HCT116 (cell line): ENCODE results near the gene GALR2. TPM values are rescaled to one million over a fixed set of nuclear protein-coding genes. Genes with fewer than 3 reads are reported as not detected.

ENCODE experiments used
- ATAC-seq: fragments of 200-7000 bp; cut with Tn5 transposase; 2 replicates; pipeline ENCODE4 v1.9.1; 2020; ENCODE audit warnings: mild to moderate bottlenecking, moderate library complexity
- BruUV-seq: library from RNA; stranded (reverse); fragments of 400-500 nt; replicated peaks from 2 replicates; lab custom pipeline; 2021; lab: Mats Ljungman, UMichigan
- CTCF ChIA-PET: fragments of 300-600 bp; sonication (Branson Sonifier 250); formaldehyde crosslinking; loops from one replicate; lab custom pipeline; 2021; ENCODE audit warnings: antibody characterized with exemption; lab: Charles Lee
- POLR2A ChIA-PET: fragments of 300-600, 350-600 bp; sonication (Branson Sonifier 250); formaldehyde crosslinking; loops from one replicate; lab custom pipeline; 2021; ENCODE audit warnings: antibody characterized with exemption; lab: Charles Lee
- RAD21 ChIA-PET, 2 experiments: fragments of 300-600 bp; sonication (Branson Sonifier 250); formaldehyde crosslinking; loops; one replicate each; lab custom pipeline; 2023; ENCODE audit warnings: low total read pairs in 2 of 2; ENCODE audit not compliant: uncharacterized antibody in 2 of 2, unreplicated experiment in 2 of 2, low non-redundant PET in 1 of 2; lab: Charles Lee
- DNase-seq: peaks from one replicate; pipeline ENCODE4 v3.0.0-alpha.2; 2010; ENCODE audit warnings: low read depth, low spot score
- H2AFZ ChIP-seq: fragments of 200-600 bp; shearing (Covaris generic), sonication (generic); 2 replicates; pipeline ENCODE4 v1.6.1; 2017; ENCODE audit warnings: low read depth, mixed run types, mixed read lengths, antibody characterized with exemption, low read length; ENCODE audit not compliant: poor library complexity, severe bottlenecking
- H3K27ac ChIP-seq: 2 replicates; pipeline ENCODE4 v1.5.1; 2012; ENCODE audit warnings: low read depth, low read length
- H3K27me3 ChIP-seq: fragments of 200-600 bp; sonication (generic); 2 replicates; pipeline ENCODE4 v1.6.1; 2016; ENCODE audit warnings: mixed run types, low read length, mixed read lengths; ENCODE audit not compliant: insufficient read depth
- H3K36me3 ChIP-seq, 2 experiments: fragments of 200-500 bp in 1 of 2; fragments of 200-600 bp in 1 of 2; sonication (Bioruptor generic) in 1 of 2; sonication (generic) in 1 of 2; 2 replicates each; pipeline versions ENCODE4 v1.5.1 to v1.6.1; 2014 to 2016; ENCODE audit warnings: low read length in 2 of 2, inconsistent platforms in 1 of 2, mixed read lengths in 1 of 2, mixed run types in 1 of 2; ENCODE audit not compliant: insufficient read depth in 2 of 2, control insufficient read depth in 1 of 2
- H3K4me1 ChIP-seq, 2 experiments: fragments of 200-600 bp in 1 of 2; sonication (generic) in 1 of 2; 2 replicates each; pipeline versions ENCODE4 v1.5.1 to v1.6.1; 2012 to 2017; ENCODE audit warnings: low read length in 2 of 2, inconsistent platforms in 1 of 2, mild to moderate bottlenecking in 1 of 2, mixed read lengths in 1 of 2, mixed run types in 1 of 2, moderate library complexity in 1 of 2; ENCODE audit not compliant: insufficient read depth in 2 of 2, control insufficient read depth in 1 of 2
- H3K4me2 ChIP-seq: fragments of 200-600 bp; sonication (generic); 2 replicates; pipeline ENCODE4 v1.6.1; 2017; ENCODE audit warnings: mixed run types, low read length, mixed read lengths
- H3K4me3 ChIP-seq, 2 experiments: fragments of 200-600 bp in 1 of 2; sonication (generic) in 1 of 2; replicated peaks in 1 of 2; 2 replicates each; pipeline ENCODE4 v1.5.1; 2011 to 2016; ENCODE audit warnings: low read length in 2 of 2, control low read depth in 1 of 2, low read depth in 1 of 2, mild to moderate bottlenecking in 1 of 2, mixed read lengths in 1 of 2, mixed run types in 1 of 2
- H3K79me2 ChIP-seq: fragments of 200-600 bp; sonication (generic); 2 replicates; pipeline ENCODE4 v1.6.1; 2017; ENCODE audit warnings: mild to moderate bottlenecking, mixed run types, low read length, moderate library complexity, mixed read lengths; ENCODE audit not compliant: insufficient read depth
- H3K9ac ChIP-seq: fragments of 200-600 bp; sonication (generic); 2 replicates; pipeline ENCODE4 v1.6.1; 2016; ENCODE audit warnings: low read length, mixed read lengths
- H3K9me2 ChIP-seq: fragments of 200-600 bp; sonication (generic), shearing (Covaris generic); 2 replicates; pipeline ENCODE4 v1.6.1; 2017; ENCODE audit warnings: mixed run types, mild to moderate bottlenecking, moderate library complexity; ENCODE audit not compliant: insufficient read depth
- H3K9me3 ChIP-seq, 2 experiments: fragments of 200-500 bp in 1 of 2; fragments of 200-600 bp in 1 of 2; sonication (Bioruptor generic) in 1 of 2; sonication (generic) in 1 of 2; 2 replicates each; pipeline ENCODE4 v1.6.1; 2014 to 2017; ENCODE audit warnings: low read length in 2 of 2, mixed read lengths in 2 of 2, inconsistent platforms in 1 of 2, low read depth in 1 of 2, mild to moderate bottlenecking in 1 of 2, mixed run types in 1 of 2, moderate library complexity in 1 of 2; ENCODE audit not compliant: control insufficient read depth in 1 of 2, insufficient read depth in 1 of 2
- H4K20me1 ChIP-seq: fragments of 200-600 bp; sonication (generic), shearing (Covaris generic); 2 replicates; pipeline ENCODE4 v1.6.1; 2017; ENCODE audit warnings: mixed run types, mild to moderate bottlenecking, moderate library complexity; ENCODE audit not compliant: insufficient read depth
- EZH2 ChIP-seq: fragments of 200-600 bp; sonication (generic); IDR thresholded peaks from 2 replicates; pipeline ENCODE4 v1.6.1; 2017; ENCODE audit warnings: antibody characterized with exemption, mixed run types
- JUND ChIP-seq: IDR thresholded peaks from 2 replicates; pipeline ENCODE4 v1.6.1; 2012
- POLR2A ChIP-seq: IDR thresholded peaks from 2 replicates; pipeline ENCODE4 v1.7.0; 2011; ENCODE audit warnings: borderline replicate concordance; ENCODE audit not compliant: insufficient read depth, insufficient read length; ENCODE audit errors: extremely low read depth
- POLR2AphosphoS5 ChIP-seq: IDR thresholded peaks from 2 replicates; pipeline ENCODE4 v1.6.1; 2011; ENCODE audit warnings: mild to moderate bottlenecking, low read depth, low read length, moderate library complexity
- intact Hi-C: fragments of 100-400 bp; cut with micrococcal nuclease; formaldehyde crosslinking; loops from 2 replicates; pipeline ENCODE4 v1.10.0; 2022
- total RNA-seq: library from RNA; stranded (reverse); gene quantifications from one replicate; pipeline ENCODE4 v1.2.1, GENCODE V29; 2021; ENCODE audit not compliant: unreplicated experiment
- TF ChIP-seq, protein P1 (sequence below): IDR thresholded peaks from 2 replicates; pipeline ENCODE4 v1.6.1; 2011; ENCODE audit warnings: mild to moderate bottlenecking, low read length, moderate library complexity; ENCODE audit not compliant: insufficient replicate concordance; ENCODE audit errors: extremely low read depth

The GALR2 gene
- total RNA-seq, 1 experiment from 2014 or later, result 0.27 TPM

DNA sequence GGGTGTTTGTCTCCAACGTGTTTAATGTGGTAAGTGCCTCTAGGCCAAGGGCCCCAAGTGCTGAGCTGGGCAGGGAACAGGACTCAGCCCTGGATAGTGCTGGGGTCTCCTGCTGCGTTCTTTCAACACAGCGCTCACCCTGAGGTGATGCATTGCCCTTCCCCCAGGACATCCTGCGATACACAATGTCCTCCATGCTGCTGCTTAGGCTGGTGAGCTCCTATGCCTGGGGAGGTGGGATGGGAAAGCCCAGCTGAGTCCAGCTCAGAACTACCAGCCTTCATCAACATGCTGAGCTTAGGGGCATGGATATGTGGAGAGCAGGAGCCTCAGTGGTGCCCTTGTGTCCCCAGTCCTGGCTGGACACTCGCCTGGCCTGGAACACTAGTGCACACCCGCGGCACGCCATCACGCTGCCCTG is 5.0 kb downstream of the GALR2 start:
- H3K9me2 ChIP-seq, result no peaks in the 10 kb centered on the region
- intact Hi-C loops, result no loop called here
- H3K27me3 ChIP-seq, result peaks cover 8% of the 10 kb centered on the region; the same call in 1 of the 2 replicates
- no peak overlapping the region for H2AFZ ChIP-seq
- no peak overlapping the region for H3K4me2 ChIP-seq
- no peaks in the 10 kb centered on the region for H3K4me1 ChIP-seq
- peaks cover 12 to 15% of the 10 kb centered on the region in 2 experiments; a peak in 3 of 4 replicates for H3K36me3 ChIP-seq
- no peak overlapping the region for H3K9ac ChIP-seq
- ChIA-PET CTCF (no interaction called here), RAD21 (no interaction called here), POLR2A (interaction anchor here (1.2 kb wide), 1 partner anchor 26 kb away, joined by 3 read pairs; no protein-coding TSS in a partner anchor)
- H3K27ac ChIP-seq, result no peak overlapping the region
- TF ChIP-seq EZH2 (no peak), JUND (peak; percentile 31; the same call in 1 of the 2 replicates)
- H3K79me2 ChIP-seq, result no peaks in the 10 kb centered on the region
- H3K9me3 ChIP-seq, result no peaks in the 10 kb centered on the region
- DNase-seq, result no peak
- BruUV-seq, result no TSS peak
- peak; percentile 18 for ATAC-seq
- no peak overlapping the region for H3K4me3 ChIP-seq
- no peaks in the 10 kb centered on the region for H4K20me1 ChIP-seq

DNA sequence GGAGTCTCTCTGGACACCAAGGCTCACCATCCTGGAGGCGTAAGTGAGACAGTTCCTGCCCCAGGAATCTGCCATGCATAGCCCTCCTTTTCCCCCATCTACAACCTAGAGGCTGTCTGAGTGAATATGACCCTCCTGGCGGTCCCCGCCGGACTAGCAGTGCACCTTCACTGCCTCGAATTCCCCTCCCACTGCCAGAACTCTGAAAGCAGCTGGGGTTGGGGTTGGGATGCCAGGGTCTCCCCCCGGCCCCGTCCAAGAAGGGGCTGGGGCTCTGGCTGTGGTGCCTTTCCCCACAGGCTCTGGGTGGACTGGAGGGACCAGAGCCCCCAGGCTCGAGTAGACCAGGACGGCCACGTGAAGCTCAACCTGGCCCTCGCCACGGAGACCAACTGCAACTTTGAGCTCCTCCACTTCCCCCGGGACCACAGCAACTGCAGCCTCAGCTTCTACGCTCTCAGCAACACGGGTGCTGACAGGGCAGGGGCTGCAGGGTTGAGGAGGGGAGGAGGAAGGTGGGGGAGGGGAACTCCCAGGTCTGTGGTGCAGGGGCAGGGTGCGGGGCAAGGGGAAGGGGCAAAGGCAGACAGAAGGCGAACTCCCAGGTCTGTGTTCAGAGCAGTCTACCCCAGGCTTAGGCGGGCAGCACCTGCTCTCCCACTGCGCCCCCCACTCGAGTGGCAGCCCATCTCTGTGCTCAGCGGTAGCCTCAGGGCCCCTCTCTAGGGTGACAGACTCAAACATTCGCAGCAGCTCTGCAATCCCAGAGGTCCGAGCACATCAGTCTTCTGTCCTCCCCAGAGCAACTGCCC is 5.6 kb downstream of the GALR2 start:
- H3K27ac ChIP-seq, result no peak overlapping the region
- DNase-seq, result no peak
- RAD21 ChIA-PET, result no interaction called here
- BruUV-seq, result no TSS peak
- H3K4me1 ChIP-seq, result no peaks in the 10 kb centered on the region
- no peaks in the 10 kb centered on the region for H4K20me1 ChIP-seq
- H3K9me2 ChIP-seq, result no peaks in the 10 kb centered on the region
- H3K36me3 ChIP-seq, result peaks cover 18 to 21% of the 10 kb centered on the region in 2 experiments; a peak in 3 of 4 replicates
- TF ChIP-seq, protein P1, sequence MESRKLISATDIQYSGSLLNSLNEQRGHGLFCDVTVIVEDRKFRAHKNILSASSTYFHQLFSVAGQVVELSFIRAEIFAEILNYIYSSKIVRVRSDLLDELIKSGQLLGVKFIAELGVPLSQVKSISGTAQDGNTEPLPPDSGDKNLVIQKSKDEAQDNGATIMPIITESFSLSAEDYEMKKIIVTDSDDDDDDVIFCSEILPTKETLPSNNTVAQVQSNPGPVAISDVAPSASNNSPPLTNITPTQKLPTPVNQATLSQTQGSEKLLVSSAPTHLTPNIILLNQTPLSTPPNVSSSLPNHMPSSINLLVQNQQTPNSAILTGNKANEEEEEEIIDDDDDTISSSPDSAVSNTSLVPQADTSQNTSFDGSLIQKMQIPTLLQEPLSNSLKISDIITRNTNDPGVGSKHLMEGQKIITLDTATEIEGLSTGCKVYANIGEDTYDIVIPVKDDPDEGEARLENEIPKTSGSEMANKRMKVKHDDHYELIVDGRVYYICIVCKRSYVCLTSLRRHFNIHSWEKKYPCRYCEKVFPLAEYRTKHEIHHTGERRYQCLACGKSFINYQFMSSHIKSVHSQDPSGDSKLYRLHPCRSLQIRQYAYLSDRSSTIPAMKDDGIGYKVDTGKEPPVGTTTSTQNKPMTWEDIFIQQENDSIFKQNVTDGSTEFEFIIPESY, result no peak
- peak; percentile 18 for TF ChIP-seq POLR2A
- TF ChIP-seq POLR2AphosphoS5, result peak; percentile 53
- peak; percentile 25; the same call in 1 of the 2 replicates for TF ChIP-seq JUND
- TF ChIP-seq, all 23 proteins: peak for 3
- H3K27me3 ChIP-seq, result peaks cover 8% of the 10 kb centered on the region; the same call in 1 of the 2 replicates
- H3K9me3 ChIP-seq, result no peaks in the 10 kb centered on the region
- H3K79me2 ChIP-seq, result no peaks in the 10 kb centered on the region
- peak; percentile 18 for ATAC-seq
- no peak overlapping the region for H2AFZ ChIP-seq
- intact Hi-C loops, result no loop called here
- no peak overlapping the region for H3K4me3 ChIP-seq
- H3K9ac ChIP-seq, result no peak overlapping the region
- H3K4me2 ChIP-seq, result no peak overlapping the region
- ChIA-PET CTCF (no interaction called here), POLR2A (interaction anchor here (1.2 kb wide), 1 partner anchor 27 kb away, joined by 3 read pairs; no protein-coding TSS in a partner anchor)
